GM18868 (cell line): ENCODE data around the gene ZBTB38.

Experiments used
- ATAC-seq: cut with Tn5 transposase; IDR thresholded peaks from one replicate; pipeline ENCODE4 v1.9.1; 2021; ENCODE audit warnings: mild to moderate bottlenecking, moderate library complexity; ENCODE audit not compliant: unreplicated experiment

The ZBTB38 gene

GRCh38 chr3:141336672-141337522 is 31.4 kb upstream of the ZBTB38 start:
- peak; percentile 91 for ATAC-seq

- ATAC-seq = no peak
Observed at GRCh38 chr3:141337523-141337854, 30.8 kb upstream of the ZBTB38 start.

- ATAC-seq = no peak
Observed at GRCh38 chr3:141337991-141338390, 30.3 kb upstream of the ZBTB38 start.

- ATAC-seq = no peak
Observed at GRCh38 chr3:141338881-141339280, 29.4 kb upstream of the ZBTB38 start.

GRCh38 chr3:141341536-141341935 is 26.8 kb upstream of the ZBTB38 start:
- no peak for ATAC-seq

- ATAC-seq = no peak
Observed at GRCh38 chr3:141342386-141342785, 25.9 kb upstream of the ZBTB38 start.

- ATAC-seq = no peak
Observed at GRCh38 chr3:141343077-141343476, 25.2 kb upstream of the ZBTB38 start.

- no peak for ATAC-seq
Observed at GRCh38 chr3:141343865-141344271, 24.4 kb upstream of the ZBTB38 start.

GRCh38 chr3:141345528-141345927 is 22.8 kb upstream of the ZBTB38 start:
- no peak for ATAC-seq

- no peak for ATAC-seq
Observed at GRCh38 chr3:141346007-141346406, 22.3 kb upstream of the ZBTB38 start.

GRCh38 chr3:141346418-141346817 is 21.9 kb upstream of the ZBTB38 start:
- ATAC-seq = no peak

- no peak for ATAC-seq
Observed at GRCh38 chr3:141346839-141347238, 21.5 kb upstream of the ZBTB38 start.

- ATAC-seq = no peak
Observed at GRCh38 chr3:141348837-141349236, 19.5 kb upstream of the ZBTB38 start.

GRCh38 chr3:141349711-141350110 is 18.6 kb upstream of the ZBTB38 start:
- ATAC-seq = no peak

GRCh38 chr3:141350666-141351065 is 17.6 kb upstream of the ZBTB38 start:
- ATAC-seq = no peak

GRCh38 chr3:141352262-141352984 is 15.9 kb upstream of the ZBTB38 start:
- no peak for ATAC-seq

- no peak for ATAC-seq
Observed at GRCh38 chr3:141353652-141354495, 14.4 kb upstream of the ZBTB38 start.

- ATAC-seq = no peak
Observed at GRCh38 chr3:141354517-141354916, 13.8 kb upstream of the ZBTB38 start.

GRCh38 chr3:141355242-141355641 is 13.1 kb upstream of the ZBTB38 start:
- no peak for ATAC-seq

GRCh38 chr3:141356046-141356445 is 12.3 kb upstream of the ZBTB38 start:
- no peak for ATAC-seq

GRCh38 chr3:141360888-141361598 is 7.3 kb upstream of the ZBTB38 start:
- ATAC-seq = peak; percentile 78
